Hepatic stellate cell (primary cell): Measurements from ENCODE around the gene ANKRD40CL.
"Not testable (repeated sequence)": the region's sequence is repeated elsewhere in the genome, so short reads cannot be mapped to it uniquely, and the experiment has no call there.

ENCODE experiments used
- DNase-seq: peaks from one replicate; pipeline ENCODE4 v3.0.0; 2011; ENCODE audit warnings: low spot score

The ANKRD40CL gene

GRCh38 chr17:50758989-50759544, 8.3 kb downstream of the ANKRD40CL start:
- no peak for DNase-seq

DNA sequence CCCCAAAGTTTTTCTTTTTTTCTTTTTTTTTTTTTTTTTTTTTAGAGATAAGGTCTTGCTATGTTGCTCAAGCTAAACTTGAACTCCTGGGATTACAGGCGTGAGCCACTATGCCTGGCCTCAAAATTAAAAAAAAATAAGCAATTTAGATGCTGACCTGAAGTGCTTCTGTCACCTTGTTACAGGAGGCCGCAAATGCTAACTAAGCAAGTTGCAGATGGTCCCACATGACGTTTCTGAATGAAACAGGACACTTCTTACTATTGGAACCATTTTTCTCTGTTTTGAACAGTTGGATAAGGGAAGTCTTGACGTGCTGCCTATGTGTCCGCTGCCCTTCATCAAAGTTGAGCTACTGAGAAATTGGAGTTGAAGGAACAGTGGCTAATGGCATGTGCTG, 8.8 kb downstream of the ANKRD40CL start:
- DNase-seq, result no peak

DNA sequence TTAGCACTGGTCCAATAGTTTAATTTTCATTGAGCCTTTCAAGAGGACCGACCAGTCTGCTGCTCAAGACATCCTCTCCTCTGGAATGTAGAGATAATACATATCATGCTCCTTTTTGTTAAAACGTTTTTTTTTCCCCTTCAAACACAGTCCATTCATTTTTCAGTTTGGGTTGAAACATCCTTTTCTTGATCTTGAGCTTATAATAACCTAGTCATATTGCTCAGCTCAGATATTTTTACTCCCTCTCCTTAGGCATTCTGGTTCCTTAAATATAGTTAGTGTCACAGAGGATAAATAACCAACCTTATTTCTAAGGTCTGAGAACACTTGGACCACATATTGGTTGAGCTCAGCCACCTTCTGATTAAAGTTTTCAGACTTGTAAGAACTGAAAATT, 12.8 kb downstream of the ANKRD40CL start:
- no peak for DNase-seq

- no peak for DNase-seq
Measured at GRCh38 chr17:50749245-50749644, 18.1 kb downstream of the ANKRD40CL start.

DNA sequence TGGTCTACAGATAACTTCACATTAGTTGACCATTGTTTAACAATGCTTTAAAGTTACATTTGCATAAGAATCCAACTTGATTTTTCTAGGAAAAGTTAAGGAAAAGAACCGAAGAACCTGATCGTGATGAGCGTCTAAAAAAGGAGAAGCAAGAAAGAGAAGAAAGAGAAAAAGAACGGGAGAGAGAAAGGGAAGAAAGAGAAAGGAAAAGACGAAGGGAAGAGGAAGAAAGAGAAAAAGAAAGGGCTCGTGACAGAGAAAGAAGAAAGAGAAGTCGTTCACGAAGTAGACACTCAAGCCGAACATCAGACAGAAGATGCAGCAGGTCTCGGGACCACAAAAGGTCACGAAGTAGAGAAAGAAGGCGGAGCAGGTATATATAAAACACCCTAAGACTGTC, 21.7 kb downstream of the ANKRD40CL start:
- no peak for DNase-seq

- DNase-seq, result no peak
Measured at GRCh38 chr17:50739098-50739497, 28.2 kb downstream of the ANKRD40CL start.

GRCh38 chr17:50737118-50737698, 30.1 kb downstream of the ANKRD40CL start:
- DNase-seq, result no peak

- no peak for DNase-seq
Measured at GRCh38 chr17:50735287-50735686, 32.0 kb downstream of the ANKRD40CL start.

GRCh38 chr17:50731575-50732460, 35.5 kb downstream of the ANKRD40CL start:
- DNase-seq, result no peak

GRCh38 chr17:50728881-50729765, 38.2 kb downstream of the ANKRD40CL start:
- DNase-seq, result no peak

DNA sequence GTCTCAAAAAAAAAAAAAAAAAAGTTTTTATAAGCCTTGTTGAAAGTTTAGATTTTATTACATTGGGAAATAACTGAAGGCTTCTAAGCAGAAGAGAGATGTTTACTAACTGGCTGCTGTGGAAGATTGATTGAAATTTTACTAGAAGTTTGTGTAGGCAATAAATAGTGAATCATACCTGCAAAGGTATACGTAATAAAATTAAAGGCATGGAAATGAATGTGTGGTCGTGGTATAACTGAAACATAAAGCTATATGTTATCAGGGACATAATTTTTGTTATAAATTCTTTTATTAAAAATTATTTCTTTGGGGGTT, 39.2 kb downstream of the ANKRD40CL start:
- DNase-seq, result no peak

DNA sequence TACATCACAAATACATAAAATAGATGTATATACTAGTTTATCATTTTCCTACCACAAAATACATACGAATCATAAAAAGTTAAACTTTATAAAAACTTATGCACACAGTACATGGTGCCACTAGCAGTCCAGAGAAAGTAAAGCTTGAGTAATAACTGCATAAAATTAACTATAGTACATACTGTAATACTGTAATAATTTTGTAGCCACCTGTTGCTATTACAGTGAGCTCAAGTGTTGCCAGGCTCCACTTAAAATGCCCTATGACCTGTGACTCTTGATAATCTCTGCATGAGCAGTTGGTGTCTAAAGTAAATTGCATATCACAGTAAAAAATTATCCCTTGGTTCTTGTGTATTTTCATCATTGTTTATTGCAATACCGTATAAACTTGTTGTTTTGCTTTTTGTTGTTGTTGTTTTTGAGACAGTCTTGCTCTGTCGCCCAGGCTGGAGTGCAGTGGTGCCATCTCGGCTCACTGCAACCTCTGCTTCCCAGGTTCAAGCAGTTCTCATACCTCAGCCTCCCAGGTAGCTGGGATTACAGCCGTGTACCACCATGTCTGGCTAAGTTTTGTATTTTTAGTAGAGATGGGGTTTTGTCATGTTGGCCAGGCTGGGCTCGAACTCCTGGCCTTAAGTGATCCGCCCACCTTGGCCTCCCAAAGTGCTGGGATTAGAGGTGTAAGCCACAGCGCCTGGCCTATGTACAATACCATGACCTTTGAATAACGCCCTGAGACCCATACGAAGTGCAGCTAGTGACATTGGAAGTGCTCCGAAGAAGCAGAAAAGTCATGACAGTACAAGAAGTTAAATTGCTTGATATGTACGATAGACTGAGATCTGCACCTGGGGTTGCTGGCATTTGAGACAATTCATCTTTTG, 41.3 kb downstream of the ANKRD40CL start:
- DNase-seq, result no peak

DNA sequence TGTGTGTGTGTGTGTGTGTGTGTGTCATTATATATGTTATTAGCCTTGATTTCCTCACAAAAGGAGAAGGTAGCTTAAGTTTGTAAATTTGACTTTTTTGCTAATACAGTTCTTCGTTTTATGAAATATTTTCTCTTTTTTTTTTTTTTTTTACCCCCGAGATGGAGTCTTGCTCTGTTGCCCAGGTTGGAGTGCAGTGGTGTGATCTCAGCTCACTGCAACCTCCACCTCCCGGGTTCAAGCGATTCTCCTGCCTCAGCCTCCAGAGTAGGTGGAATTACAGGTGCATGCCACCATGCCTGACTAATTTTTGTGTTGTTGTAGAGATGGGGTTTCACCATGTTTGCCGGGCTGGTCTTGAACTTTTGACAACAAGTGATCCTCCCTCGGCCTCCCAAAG, 42.7 kb downstream of the ANKRD40CL start:
- DNase-seq, result not testable (repeated sequence)

GRCh38 chr17:50722746-50723145, 44.6 kb downstream of the ANKRD40CL start:
- DNase-seq, result no peak

DNA sequence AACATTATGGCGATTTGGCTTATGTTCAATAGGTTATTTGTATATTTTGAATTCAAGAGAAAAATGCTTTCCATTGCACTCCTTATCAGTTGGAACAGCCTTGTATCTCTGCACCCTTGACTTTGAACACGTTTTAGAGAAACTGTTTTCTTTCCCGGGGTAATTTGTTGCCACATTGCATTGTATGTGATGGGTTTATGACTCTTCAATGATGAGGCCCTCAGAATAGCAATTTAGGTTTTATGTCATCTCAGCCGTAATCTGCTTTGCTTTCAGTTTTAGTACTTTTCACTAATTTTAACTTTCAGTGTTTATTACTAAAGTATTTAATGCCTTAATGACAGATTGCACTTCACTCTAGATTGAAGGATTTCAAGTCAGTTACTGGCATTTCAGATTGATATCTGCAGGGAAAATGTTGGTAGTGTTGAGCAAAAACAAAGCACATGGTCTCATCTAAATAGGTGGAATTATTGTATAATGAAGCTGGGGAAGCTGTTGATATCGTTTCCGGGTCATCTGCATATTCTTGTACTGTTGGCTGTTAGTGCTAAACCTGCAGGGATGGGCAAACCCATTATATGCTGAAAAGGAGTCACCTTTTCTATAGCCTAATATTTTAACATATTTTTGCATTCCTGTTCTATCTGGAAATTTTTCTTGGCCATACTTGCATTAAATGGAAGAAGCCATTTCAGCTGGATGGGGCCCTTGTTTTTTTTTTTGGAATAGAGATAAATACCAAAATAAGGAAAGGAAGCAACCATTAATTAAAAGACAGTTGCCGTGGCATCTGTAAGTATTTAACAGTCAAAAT, 45.9 kb downstream of the ANKRD40CL start:
- DNase-seq, result no peak

- no peak for DNase-seq
Measured at GRCh38 chr17:50719924-50720794, 47.2 kb downstream of the ANKRD40CL start.

- peak; percentile 95 for DNase-seq
Measured at GRCh38 chr17:50719144-50719923, 48.0 kb downstream of the ANKRD40CL start, which contains the start of gene LUC7L3. Gene LUC7L3 (plus strand): TSS chr17:50719603. CDS start chr17:50719733, 130 bp downstream.

DNA sequence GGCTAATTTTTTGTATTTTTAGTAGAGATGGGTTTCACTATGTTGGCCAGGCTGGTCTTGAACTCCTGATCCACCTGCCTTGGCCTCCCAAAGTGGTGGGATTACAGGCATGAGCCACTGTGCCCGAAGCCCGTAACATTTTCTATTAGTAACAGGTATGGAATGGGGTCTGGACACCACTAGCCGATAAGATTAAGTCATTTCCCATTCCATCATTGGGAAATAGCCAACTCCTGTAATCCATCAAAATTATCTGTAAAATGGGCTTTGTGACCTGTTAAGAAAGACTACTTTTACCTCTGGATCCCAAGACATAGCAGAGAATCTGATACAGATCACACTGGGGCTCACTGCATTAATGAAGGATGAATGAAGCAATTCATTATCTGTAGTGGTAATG, 51.8 kb downstream of the ANKRD40CL start:
- DNase-seq, result no peak

GRCh38 chr17:50712641-50713040, 54.7 kb downstream of the ANKRD40CL start:
- DNase-seq, result no peak
